Gastroesophageal sphincter (tissue), 4 donors: ENCODE results near the gene KDM5B. TPM values are rescaled to one million over a fixed set of nuclear protein-coding genes. Genes with fewer than 3 reads are reported as not detected.
"Not testable (repeated sequence)": the region's sequence is repeated elsewhere in the genome, so short reads cannot be mapped to it uniquely, and the experiment has no call there.

Experiments
- ATAC-seq: fragments of 150-250 bp; one replicate; pipeline ENCODE4 v1.9.1; 2016; ENCODE audit warnings: mild to moderate bottlenecking, moderate library complexity
- H3K27ac ChIP-seq, 4 donors: fragments of 200-600 bp; sonication (generic) in 3 of 4; 1 replicate in 3 of 4; 2 replicates in 1 of 4; pipeline ENCODE4 v1.5.1; 2016 to 2019
- H3K27me3 ChIP-seq: fragments of 200-600 bp; sonication (generic); one replicate; pipeline ENCODE4 v1.5.1; 2019
- H3K36me3 ChIP-seq, 2 donors: fragments of 200-600 bp; sonication (generic); one replicate each; pipeline ENCODE4 v1.5.1; 2019; ENCODE audit warnings: control low read depth in 1 of 2
- H3K4me1 ChIP-seq, 3 donors: fragments of 200-600 bp; sonication (generic); 1 replicate in 2 of 3; 2 replicates in 1 of 3; pipeline ENCODE4 v1.5.1; 2016 to 2019; ENCODE audit warnings: control low read depth in 2 of 3
- H3K4me3 ChIP-seq, 2 donors: fragments of 200-600 bp; sonication (generic); one replicate each; pipeline ENCODE4 v1.5.1; 2019; ENCODE audit warnings: mild to moderate bottlenecking in 1 of 2, moderate library complexity in 1 of 2
- H3K9me3 ChIP-seq, 3 donors: fragments of 200-600 bp; sonication (generic); one replicate each; pipeline ENCODE4 v1.5.1; 2017 to 2019; ENCODE audit warnings: control low read depth in 2 of 3
- EP300 ChIP-seq: sonication (generic); formaldehyde crosslinking; IDR thresholded peaks from one replicate; pipeline ENCODE4 v1.6.1; 2017; ENCODE audit warnings: antibody characterized with exemption, mild to moderate bottlenecking
- POLR2A ChIP-seq, 2 donors: fragments of 450-650 bp; IDR thresholded peaks; one replicate each; pipeline ENCODE4 v1.6.1; 2017; ENCODE audit warnings: antibody characterized with exemption in 2 of 2, mild to moderate bottlenecking in 2 of 2, moderate library complexity in 1 of 2
- POLR2AphosphoS5 ChIP-seq: sonication (generic); formaldehyde crosslinking; IDR thresholded peaks from one replicate; pipeline ENCODE4 v1.6.1; 2017; ENCODE audit warnings: antibody characterized with exemption
- WGBS, 2 donors: methylation state at CpG; one replicate each; pipeline ENCODE4 v1.1.5; 2018; ENCODE audit warnings: low coverage in 1 of 2; 5-methylcytosine and 5-hydroxymethylcytosine counted together
- total RNA-seq, 4 donors: library from RNA; depleted of rRNA; stranded (reverse); fragments of >200 nt; gene quantifications; one replicate each; pipeline ENCODE4 v1.1.0, GENCODE V29; 2016
- TF ChIP-seq, protein P1 (sequence below), 4 experiments: fragments of 200-600 bp in 2 of 4; fragments of 450-650 bp in 2 of 4; sonication (generic) in 1 of 4; IDR thresholded peaks; one replicate each; pipeline ENCODE4 v1.5.1; 2017 to 2019; ENCODE audit warnings: antibody characterized with exemption in 4 of 4, mild to moderate bottlenecking in 2 of 4, moderate library complexity in 2 of 4

Gene KDM5B
- total RNA-seq, 4 donors from 2014 or later: 29.2 to 41.4 (median 34.8) TPM

DNA sequence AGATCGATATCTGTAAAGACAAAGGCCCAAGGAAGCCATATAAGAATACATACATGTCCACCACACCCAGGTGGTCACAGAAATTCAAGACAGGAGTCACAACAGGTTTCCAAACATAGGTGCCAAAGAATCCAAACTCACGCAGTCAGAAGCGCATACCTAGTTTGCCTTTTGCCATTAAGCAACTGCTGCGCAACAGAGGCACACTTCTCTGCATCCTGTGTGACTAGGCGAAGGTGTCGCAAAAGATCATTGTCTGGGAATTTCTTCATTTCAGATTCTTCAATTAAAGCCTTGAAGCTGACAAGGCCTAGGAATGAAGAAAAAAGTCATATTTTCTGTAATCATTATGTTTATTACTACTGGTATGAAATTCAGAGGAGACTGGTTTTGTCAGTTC, 65.7 kb downstream of the KDM5B start:
- WGBS, 2 donors: 86 to 100% methylated on average over 5 to 6 of the region's 6 CpGs
- no peaks in the 10 kb centered on the region for H3K4me1 ChIP-seq
- peaks cover 3 to 86% of the 10 kb centered on the region in 2 donors for H3K36me3 ChIP-seq
- TF ChIP-seq POLR2A (IDR thresholded peaks at IDR 0.05): no peak
- TF ChIP-seq, protein P1, sequence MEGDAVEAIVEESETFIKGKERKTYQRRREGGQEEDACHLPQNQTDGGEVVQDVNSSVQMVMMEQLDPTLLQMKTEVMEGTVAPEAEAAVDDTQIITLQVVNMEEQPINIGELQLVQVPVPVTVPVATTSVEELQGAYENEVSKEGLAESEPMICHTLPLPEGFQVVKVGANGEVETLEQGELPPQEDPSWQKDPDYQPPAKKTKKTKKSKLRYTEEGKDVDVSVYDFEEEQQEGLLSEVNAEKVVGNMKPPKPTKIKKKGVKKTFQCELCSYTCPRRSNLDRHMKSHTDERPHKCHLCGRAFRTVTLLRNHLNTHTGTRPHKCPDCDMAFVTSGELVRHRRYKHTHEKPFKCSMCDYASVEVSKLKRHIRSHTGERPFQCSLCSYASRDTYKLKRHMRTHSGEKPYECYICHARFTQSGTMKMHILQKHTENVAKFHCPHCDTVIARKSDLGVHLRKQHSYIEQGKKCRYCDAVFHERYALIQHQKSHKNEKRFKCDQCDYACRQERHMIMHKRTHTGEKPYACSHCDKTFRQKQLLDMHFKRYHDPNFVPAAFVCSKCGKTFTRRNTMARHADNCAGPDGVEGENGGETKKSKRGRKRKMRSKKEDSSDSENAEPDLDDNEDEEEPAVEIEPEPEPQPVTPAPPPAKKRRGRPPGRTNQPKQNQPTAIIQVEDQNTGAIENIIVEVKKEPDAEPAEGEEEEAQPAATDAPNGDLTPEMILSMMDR (IDR thresholded peaks at IDR 0.05): no peak
- TF ChIP-seq POLR2AphosphoS5: no peak
- TF ChIP-seq EP300: no peak
- no peak overlapping the region for H3K4me3 ChIP-seq
- ATAC-seq: no peak
- no peak overlapping the region for H3K27ac ChIP-seq
- H3K27me3 ChIP-seq: no peaks in the 10 kb centered on the region
- H3K9me3 ChIP-seq: no peaks in the 10 kb centered on the region

DNA sequence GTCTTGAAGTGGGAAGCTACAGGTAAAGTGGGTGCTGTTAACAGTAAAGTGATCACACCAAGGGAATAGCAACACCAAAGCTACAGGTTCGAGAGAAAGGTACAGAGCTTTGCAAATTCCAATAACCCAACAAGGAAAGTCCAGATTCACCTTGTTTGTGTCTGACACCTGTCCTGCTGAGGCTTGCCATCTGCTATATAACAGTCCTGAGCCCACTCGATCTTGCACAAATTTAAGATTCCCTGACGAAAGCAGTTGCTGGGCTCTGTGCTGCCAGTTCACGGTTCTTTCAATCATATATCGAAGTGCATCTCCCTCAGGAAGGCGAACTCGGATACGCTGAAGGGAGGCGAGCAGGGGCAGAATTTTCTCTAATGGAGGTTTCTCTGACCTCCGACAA, 75.0 kb downstream of the KDM5B start:
- Histone ChIP-seq H3K27ac (no peak overlapping the region), H3K9me3 (no peaks in the 10 kb centered on the region), H3K36me3 (peaks cover 3 to 98% of the 10 kb centered on the region in 2 donors), H3K27me3 (no peaks in the 10 kb centered on the region), H3K4me3 (no peak overlapping the region), H3K4me1 (peaks cover 0 to 4% (median 0%) of the 10 kb centered on the region in 3 donors)
- ATAC-seq: no peak
- 91 to 100% methylated on average over 1 to 10 of the region's 10 CpGs for WGBS, 2 donors
- TF ChIP-seq, protein P1 (IDR thresholded peaks at IDR 0.05): no peak
- no peak for TF ChIP-seq POLR2A (IDR thresholded peaks at IDR 0.05)
- no peak for TF ChIP-seq EP300

DNA sequence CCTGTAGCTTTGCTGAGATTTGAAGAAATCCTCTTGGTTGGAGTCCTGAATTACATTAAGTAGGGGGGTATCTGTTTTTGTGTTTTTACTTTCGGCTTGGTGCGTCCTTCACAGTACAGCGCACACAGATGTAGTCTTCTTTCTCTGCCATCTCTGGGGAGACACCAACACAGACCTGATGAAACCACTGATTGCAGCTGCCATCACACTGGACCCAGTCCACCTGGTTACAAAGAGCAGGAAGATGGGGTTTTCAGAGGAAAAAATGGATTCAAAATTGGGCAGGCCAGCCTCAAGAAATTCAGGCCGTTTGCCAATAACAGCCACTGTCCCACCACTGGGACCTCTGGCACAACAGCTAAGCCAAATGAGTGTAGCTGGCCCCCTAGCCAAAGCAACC, 79.3 kb downstream of the KDM5B start:
- WGBS, 2 donors: 65 to 89% methylated on average over 3 of the region's 4 CpGs
- H3K9me3 ChIP-seq: no peaks in the 10 kb centered on the region
- no peak overlapping the region for H3K4me3 ChIP-seq
- ATAC-seq: no peak
- peaks cover 7 to 98% of the 10 kb centered on the region in 2 donors for H3K36me3 ChIP-seq
- no peaks in the 10 kb centered on the region for H3K4me1 ChIP-seq
- no peaks in the 10 kb centered on the region for H3K27me3 ChIP-seq
- no peak overlapping the region for H3K27ac ChIP-seq
- TF ChIP-seq, protein P1 (IDR thresholded peaks at IDR 0.05): no peak
- TF ChIP-seq EP300 (no peak), POLR2A (IDR thresholded peaks at IDR 0.05) (no peak)

DNA sequence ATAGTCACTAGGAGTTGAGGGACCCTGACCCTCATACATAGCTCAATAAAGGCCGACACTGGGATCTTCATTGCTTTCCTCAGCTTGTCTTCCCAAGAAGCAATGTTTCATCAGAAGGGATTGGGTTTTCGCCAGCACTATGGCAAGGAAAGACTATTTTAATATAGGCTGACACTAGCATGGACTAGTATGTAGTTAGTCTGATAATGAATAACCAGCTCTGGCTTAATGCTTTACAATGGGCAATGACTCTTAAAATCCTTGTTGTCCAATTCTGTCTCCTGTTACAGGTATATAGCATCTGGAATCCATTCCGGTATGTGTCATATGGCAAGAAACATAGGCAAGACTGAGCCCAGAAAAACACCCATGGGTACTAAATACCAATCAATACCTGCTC, 82.7 kb downstream of the KDM5B start:
- Histone ChIP-seq H3K9me3 (no peaks in the 10 kb centered on the region), H3K4me1 (no peaks in the 10 kb centered on the region), H3K27me3 (no peaks in the 10 kb centered on the region), H3K36me3 (peaks cover 7 to 64% of the 10 kb centered on the region in 2 donors), H3K4me3 (no peak overlapping the region), H3K27ac (no peak overlapping the region)
- 88 to 94% methylated on average over 3 of the region's 3 CpGs for WGBS, 2 donors
- no peak for ATAC-seq
- TF ChIP-seq POLR2A (IDR thresholded peaks at IDR 0.05) (no peak), EP300 (no peak), POLR2AphosphoS5 (no peak)
- TF ChIP-seq, protein P1 (IDR thresholded peaks at IDR 0.05): no peak

DNA sequence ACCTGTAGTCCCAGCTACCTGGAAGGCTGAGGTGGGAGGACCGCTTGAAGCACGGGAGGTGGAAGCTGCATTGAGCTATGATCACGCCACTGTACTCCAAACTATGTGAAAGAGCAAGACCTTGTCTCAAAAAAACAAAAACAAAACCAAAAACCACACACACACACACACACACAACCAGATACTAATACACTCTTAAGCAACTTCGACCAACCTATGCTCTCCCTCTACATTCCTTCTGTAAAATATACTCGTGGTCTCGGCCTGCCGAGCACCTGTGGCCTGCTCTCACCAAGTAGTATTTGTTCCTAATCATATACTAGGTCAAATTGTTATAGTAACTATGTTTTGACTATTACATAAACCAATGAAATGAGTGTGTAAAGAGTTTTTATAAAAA, 84.5 kb downstream of the KDM5B start:
- Histone ChIP-seq H3K27me3 (no peaks in the 10 kb centered on the region), H3K4me3 (no peak overlapping the region), H3K27ac (no peak overlapping the region), H3K9me3 (no peaks in the 10 kb centered on the region), H3K4me1 (no peaks in the 10 kb centered on the region), H3K36me3 (peaks cover 7 to 46% of the 10 kb centered on the region in 2 donors)
- no peak for TF ChIP-seq EP300
- TF ChIP-seq, protein P1 (IDR thresholded peaks at IDR 0.05): no peak
- no peak for TF ChIP-seq POLR2A (IDR thresholded peaks at IDR 0.05)
- no peak for TF ChIP-seq POLR2AphosphoS5
- no peak for ATAC-seq
- WGBS, 2 donors: 79 to 88% methylated on average over 5 to 7 of the region's 7 CpGs

DNA sequence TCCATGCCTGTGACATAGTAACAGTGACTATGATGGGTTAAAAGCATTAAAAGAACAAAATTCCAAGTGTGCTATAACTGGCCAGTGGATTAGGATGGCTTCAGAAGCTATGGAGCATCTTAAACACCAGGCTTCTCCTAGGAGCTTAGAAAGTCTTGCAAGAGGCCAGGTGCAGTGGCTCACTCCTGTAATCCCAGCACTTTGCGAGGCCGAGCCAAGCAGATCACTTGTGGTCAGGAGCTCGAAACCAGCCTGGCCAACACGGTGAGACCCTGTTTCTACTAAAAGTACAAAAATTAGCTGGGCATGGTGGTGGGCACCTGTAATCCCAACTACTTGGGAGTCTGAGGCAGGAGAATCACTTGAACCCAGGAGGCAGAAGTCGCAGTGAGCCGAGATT, 85.2 kb downstream of the KDM5B start:
- H3K9me3 ChIP-seq, H3K4me1 ChIP-seq, ATAC-seq, H3K4me3 ChIP-seq, H3K27me3 ChIP-seq, H3K27ac ChIP-seq: not testable (repeated sequence)
- WGBS, 2 donors: 67 to 100% methylated on average over 1 to 6 of the region's 6 CpGs
- H3K36me3 ChIP-seq: peaks cover 3 to 39% of the 10 kb centered on the region in 2 donors
